ENCODE measurements around the gene AMDHD2.
A peak's percentile ranks its signal among the peaks of the same experiment; 100 is the strongest.
"Not testable (repeated sequence)": the region's sequence is repeated elsewhere in the genome, so short reads cannot be mapped to it uniquely, and the experiment has no call there.

AMDHD2 gene

GRCh38 chr16:2533912-2534311, 13.7 kb downstream of the AMDHD2 start:
- no peak for DNase-seq (ENCODE audit: low read depth)

DNA sequence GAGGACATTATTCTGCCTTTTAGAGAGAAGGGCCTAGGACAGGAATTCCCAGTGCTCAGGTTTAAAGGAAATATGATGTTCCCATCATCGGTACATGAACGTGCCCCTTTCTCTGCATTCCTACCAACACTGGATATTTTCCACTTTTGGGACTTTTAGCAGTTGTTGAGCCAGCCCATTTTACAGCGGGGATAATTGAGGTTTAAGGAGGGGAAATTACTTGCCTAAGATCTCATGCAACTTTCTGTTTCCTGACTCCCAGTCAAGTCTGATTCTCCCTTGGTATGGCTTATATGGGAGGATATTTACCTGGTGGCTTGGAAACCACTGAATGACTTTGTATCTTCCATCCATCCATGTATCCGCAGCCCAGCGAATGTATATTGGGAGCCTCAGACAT, 14.2 kb downstream of the AMDHD2 start:
- not testable (repeated sequence) for DNase-seq (ENCODE audit: low read depth)

- no peak for DNase-seq (ENCODE audit: low read depth)
Measured at GRCh38 chr16:2535625-2536013, 15.4 kb downstream of the AMDHD2 start.

- peak; percentile 78 for DNase-seq (ENCODE audit: low read depth)
Measured at GRCh38 chr16:2537451-2538379, 17.5 kb downstream of the AMDHD2 start, which contains the start of gene PDPK1. Gene PDPK1 (plus strand): TSS chr16:2538021. CDS start chr16:2538113, 92 bp downstream.

DNA sequence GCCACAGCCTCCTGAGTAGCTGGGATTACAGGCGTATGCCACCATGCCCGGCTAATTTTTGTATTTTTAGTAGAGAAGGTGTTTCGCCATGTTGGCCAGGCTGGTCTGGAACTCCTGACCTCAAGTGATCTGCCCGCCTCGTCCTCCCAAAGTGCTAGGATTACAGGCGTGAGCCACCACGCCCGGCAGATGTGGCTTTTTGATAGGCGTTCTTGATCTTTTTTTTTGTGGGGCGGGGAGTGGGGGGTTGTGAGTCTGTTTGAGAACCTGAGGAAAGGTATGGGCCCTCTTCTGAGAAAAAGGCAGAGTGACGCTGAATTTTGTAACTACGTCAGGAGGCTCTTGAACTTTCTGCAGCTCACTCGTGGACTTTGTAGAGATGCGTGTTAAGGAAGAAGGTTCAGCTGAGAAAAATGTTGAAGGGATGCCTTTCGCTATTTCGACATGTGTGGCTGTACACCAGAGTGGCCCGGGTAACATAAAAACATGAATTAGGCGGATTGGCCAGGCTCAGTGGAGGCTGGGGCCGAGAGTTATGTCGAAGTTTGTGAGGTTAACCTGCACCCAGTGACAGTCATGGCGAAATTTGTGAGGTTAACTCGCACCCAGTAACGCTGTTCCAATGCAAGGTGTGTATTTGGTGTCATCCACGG, 19.1 kb downstream of the AMDHD2 start:
- not testable (repeated sequence) for DNase-seq (ENCODE audit: low read depth)

- not testable (repeated sequence) for DNase-seq (ENCODE audit: low read depth)
Measured at GRCh38 chr16:2539845-2540458, 19.8 kb downstream of the AMDHD2 start.

DNA sequence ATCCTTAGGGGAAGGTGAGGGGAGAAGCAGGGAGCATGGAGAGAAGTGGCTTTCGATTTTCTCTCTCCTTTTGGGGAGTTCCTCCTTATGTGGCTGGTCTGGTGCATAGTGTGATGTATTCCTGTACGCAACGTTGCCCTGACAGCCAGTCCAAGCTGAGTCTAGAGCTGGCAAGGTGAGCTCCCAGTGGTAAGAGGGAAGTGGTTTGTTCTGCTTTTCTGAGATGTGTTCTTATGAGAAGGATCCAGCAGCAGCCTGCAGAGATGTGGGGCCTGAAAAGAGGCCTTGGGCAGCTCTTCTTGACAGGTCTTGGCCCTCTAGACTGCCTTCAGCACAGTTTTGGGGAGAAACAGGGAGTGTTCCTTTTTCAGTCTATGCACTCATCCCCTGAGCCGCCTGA, 20.7 kb downstream of the AMDHD2 start:
- not testable (repeated sequence) for DNase-seq (ENCODE audit: low read depth)

DNA sequence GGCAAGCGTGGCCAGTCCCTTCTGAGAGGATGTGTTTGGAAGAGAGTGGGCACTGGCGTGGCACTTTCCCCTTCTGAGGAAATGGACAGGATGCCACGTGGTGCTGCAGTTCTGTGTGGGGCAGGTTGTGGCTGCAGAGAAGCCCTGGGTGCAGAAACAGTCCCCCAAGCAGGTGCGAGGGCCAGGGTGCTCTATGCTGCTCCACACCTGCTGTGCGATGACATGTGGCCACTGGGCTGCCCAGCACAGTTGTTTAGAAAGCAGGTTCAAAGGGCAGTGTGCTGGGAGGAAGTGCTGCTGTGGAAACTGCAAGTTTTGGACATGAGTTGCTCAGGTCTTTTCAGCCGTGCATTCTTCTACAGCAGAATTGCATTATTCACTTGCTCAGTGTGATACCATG, 21.2 kb downstream of the AMDHD2 start:
- DNase-seq (ENCODE audit: low read depth): not testable (repeated sequence)

GRCh38 chr16:2543771-2544170, 23.6 kb downstream of the AMDHD2 start:
- not testable (repeated sequence) for DNase-seq (ENCODE audit: low read depth)

DNA sequence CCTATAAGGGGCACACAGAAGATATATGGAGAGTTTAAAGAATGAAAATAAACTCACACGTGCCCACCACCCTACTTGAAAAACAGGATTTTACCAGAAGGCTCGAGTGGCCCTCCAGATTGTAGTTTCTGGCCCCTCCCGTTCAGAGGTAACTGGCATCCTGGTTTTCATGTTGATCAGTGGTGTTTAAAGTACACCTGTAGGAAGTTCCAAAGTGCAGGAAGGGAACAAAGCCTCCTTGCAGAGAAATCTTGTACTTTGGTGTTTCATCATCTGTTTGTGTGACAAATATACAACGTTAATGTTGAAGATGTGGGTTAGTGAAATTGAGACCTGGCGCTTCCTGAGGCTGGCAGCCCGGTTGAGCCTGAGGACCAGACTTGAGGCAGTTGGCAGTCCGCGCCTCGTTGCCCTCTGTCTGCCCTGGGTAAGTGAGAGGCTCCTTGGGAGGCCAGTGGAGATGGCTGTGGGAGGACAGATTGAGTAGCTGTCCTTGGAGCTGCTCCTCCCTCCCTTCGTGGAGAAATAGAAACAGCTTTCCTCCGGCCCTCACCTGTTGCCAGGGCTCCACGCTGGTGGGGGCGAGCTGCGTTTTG, 30.2 kb downstream of the AMDHD2 start:
- DNase-seq (ENCODE audit: low read depth): not testable (repeated sequence)

- DNase-seq (ENCODE audit: low read depth): not testable (repeated sequence)
Measured at GRCh38 chr16:2551420-2551889, 31.3 kb downstream of the AMDHD2 start.

GRCh38 chr16:2554709-2555425, 34.7 kb downstream of the AMDHD2 start:
- not testable (repeated sequence) for DNase-seq (ENCODE audit: low read depth)

DNA sequence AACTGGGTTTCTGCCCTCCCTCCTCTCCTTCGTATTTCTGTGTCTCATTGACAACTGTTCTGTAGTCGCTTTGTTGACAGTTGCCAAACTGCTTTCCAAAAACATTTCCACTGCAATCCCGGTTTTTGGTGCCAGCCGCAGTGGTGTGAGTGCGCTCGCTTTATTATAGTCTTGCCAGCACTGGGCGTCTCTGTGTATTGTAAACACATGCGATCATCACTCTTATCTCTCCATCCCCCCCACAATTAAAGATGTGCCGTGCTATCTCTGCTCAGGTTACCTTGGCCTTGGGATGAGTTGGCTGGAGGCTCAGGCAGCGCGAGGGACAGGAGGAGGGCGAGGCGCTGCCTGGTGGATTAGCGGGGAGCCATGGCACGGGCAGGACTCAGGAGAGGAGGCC, 37.0 kb downstream of the AMDHD2 start:
- not testable (repeated sequence) for DNase-seq (ENCODE audit: low read depth)

- DNase-seq (ENCODE audit: low read depth): not testable (repeated sequence)
Measured at GRCh38 chr16:2560131-2560797, 40.1 kb downstream of the AMDHD2 start.

DNA sequence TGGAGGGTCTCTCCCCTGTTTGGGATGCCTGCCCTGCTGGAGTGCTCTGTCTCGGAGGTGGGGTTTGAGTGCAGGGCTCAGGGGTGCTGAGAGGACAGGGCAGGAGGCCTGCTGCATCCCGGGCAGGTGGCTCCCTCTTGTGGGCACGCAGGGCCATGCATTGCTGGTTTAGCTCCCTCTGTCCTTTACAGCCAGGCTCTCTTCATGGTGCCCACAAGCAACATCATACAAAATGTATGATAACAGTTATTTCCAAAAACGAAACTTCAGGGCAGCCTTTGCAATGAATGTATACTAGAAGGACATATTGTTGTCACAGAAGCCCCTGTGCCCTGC, 40.6 kb downstream of the AMDHD2 start:
- DNase-seq (ENCODE audit: low read depth): peak; percentile 43

GRCh38 chr16:2567506-2567905, 47.3 kb downstream of the AMDHD2 start:
- not testable (repeated sequence) for DNase-seq (ENCODE audit: low read depth)

DNA sequence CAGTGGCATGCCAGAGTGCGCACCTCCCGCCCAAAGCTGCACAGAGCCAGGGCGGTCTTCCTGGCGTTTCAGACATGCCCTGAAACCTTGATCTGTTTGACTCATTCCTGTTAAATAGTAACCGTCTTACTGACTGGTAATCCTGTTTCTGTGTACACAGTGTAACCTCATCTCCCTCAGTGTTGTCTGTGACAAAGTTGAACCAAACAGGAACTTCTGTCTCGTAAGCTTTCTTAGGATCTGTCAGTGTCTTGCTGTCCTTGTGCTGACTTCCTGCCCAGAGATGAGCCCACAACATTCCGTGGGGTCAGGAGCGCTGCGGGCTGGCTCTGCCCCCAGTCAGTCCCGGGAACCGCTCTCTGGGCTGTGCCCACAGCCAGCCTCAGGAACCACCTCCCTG, 48.4 kb downstream of the AMDHD2 start:
- DNase-seq (ENCODE audit: low read depth): not testable (repeated sequence)

GRCh38 chr16:2572704-2573103, 52.5 kb downstream of the AMDHD2 start:
- not testable (repeated sequence) for DNase-seq (ENCODE audit: low read depth)

- not testable (repeated sequence) for DNase-seq (ENCODE audit: low read depth)
Measured at GRCh38 chr16:2575839-2576238, 55.7 kb downstream of the AMDHD2 start.

DNA sequence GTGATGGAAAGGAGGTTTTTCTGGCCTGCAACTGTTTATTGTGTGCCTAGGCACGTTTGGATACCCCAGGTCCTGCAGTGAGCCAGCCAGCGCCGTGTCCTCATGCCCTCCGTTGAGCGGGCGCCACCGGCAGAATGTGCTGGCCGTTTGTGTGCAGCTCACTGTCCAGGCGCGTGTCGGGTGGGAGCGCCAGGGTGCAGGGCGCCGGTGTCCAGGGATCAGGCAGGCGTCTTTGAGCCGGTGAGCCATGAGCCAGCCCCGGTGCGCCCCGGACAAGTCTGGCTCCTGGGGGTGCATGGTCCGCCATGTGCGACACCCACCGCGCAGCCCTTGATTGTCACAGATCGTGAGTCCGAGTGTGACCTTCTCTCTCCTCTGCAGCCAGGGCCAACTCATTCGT, 56.9 kb downstream of the AMDHD2 start:
- not testable (repeated sequence) for DNase-seq (ENCODE audit: low read depth)

DNA sequence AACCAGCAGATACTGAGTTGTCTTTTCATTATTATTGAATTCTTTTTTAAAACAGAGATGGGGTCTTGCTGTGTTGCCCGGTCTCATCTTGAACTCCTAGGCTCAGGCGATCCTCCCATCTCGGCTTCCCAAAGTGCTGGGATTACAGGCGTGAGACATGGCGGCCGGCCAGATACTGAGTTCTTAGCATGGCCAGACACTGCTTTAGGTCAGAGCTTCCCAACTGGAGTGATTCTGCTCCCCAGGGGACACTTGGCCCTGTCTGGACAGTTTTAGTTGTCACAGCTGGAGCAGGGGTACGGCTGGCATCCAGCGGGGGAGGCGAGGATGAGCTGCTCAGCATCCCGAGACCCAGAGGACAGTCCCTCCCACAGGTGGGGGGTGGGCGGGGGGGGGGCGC, 58.7 kb downstream of the AMDHD2 start:
- DNase-seq (ENCODE audit: low read depth): not testable (repeated sequence)
